ENCODE data around the gene PLA2G4D.

The PLA2G4D gene, protein sequence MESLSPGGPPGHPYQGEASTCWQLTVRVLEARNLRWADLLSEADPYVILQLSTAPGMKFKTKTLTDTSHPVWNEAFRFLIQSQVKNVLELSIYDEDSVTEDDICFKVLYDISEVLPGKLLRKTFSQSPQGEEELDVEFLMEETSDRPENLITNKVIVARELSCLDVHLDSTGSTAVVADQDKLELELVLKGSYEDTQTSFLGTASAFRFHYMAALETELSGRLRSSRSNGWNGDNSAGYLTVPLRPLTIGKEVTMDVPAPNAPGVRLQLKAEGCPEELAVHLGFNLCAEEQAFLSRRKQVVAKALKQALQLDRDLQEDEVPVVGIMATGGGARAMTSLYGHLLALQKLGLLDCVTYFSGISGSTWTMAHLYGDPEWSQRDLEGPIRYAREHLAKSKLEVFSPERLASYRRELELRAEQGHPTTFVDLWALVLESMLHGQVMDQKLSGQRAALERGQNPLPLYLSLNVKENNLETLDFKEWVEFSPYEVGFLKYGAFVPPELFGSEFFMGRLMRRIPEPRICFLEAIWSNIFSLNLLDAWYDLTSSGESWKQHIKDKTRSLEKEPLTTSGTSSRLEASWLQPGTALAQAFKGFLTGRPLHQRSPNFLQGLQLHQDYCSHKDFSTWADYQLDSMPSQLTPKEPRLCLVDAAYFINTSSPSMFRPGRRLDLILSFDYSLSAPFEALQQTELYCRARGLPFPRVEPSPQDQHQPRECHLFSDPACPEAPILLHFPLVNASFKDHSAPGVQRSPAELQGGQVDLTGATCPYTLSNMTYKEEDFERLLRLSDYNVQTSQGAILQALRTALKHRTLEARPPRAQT

GRCh38 chr15:42094512-42094963 lies at the start of gene PLA2G4D:
PLA2G4D (minus strand) TSS chr15:42094562; CDS start chr15:42094459, 103 bp downstream.
- no peak for DNase-seq (ENCODE audit: low read depth in 3 of 3, low spot score in 1 of 3)

DNA sequence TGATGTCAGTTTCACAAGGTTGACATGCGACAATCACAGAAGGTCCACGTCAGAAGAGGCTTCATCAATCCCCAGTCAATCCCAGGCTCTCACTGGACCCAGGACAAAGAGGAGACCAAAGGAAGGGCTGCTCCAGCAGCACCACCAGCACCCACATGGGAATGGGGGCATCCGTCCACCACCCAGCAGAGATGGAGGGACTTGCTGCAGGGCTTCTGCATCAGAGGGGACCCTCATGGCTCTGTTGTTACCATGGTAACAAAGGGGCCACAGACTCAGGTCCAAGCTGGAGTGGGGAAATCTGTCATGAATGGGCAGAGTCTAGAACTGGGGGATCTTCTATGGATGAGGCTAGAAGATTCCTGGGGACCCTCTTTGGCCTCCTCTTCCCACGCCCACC lies 49.0 kb upstream of the PLA2G4D start:
- no peak for DNase-seq (ENCODE audit: low read depth in 3 of 3, low spot score in 1 of 3)

DNA sequence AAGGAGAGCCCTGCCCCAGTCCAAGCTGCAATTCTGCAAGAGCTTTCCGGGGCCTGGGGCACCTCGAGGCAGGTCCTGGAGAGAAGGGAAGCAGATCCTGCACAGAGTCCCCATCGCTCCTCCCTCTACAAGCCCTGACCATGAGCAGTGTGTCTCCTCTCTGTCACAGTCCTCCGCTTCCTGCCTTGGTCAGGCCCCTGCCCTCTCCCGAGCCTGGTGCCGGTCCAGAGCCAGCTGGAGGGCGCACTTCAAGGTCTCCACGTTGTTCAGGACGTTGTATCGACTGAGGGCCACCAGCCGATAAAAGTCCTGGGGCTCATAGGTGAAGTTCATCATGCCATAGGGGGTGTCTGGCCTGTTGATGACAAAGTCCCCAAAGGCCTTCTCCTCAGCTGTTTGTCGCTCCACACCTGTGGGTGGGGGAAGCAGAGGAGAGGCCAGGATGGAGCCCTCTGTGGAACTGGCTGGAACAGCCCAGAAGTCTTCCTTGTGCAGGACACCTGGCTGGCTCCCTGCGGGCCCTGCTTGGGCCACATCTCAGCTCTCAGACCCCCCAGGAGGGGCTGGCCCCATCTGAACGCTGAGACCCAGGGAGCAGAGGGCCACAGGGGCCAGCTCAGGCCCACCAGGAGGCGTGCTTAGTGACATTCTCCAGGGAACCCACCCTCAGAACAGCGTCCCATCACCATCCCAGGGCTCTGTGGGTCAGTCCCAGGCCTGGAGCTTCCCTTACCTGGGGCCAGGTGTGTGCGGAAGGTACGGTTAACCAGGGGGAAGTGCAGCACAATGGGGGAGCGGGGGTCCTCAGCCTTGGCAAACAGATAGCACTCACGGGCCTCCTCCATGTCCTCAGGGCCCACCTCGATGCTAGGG lies 47.7 kb upstream of the PLA2G4D start:
- no peak for DNase-seq (ENCODE audit: low read depth in 3 of 3, low spot score in 1 of 3)

GRCh38 chr15:42141246-42141645 lies 46.9 kb upstream of the PLA2G4D start:
- no peak for DNase-seq (ENCODE audit: low read depth in 3 of 3, low spot score in 1 of 3)

GRCh38 chr15:42140383-42141070 lies 46.2 kb upstream of the PLA2G4D start:
- DNase-seq (ENCODE audit: low read depth in 3 of 3, low spot score in 1 of 3): no peak

DNA sequence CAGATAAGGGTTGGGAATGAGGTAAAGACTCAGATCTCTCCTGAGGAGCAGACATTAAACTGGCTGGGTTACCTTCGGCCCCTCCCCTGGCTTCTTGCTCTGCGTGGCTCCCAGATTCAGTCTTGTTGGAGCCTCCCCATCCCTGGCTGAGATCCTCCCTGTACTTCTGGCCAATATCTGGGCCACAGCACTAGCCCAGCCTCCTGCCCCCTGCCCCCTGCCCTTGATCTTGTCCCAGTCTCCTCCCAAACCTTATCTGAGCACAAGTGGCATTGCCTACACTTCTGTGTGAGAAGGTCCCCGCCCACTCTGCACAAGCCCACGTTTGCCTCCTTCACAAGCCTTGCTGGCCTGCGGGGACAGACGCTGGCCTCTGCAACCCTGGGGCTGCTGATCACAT lies 45.2 kb upstream of the PLA2G4D start:
- no peak for DNase-seq (ENCODE audit: low read depth in 3 of 3, low spot score in 1 of 3)

DNA sequence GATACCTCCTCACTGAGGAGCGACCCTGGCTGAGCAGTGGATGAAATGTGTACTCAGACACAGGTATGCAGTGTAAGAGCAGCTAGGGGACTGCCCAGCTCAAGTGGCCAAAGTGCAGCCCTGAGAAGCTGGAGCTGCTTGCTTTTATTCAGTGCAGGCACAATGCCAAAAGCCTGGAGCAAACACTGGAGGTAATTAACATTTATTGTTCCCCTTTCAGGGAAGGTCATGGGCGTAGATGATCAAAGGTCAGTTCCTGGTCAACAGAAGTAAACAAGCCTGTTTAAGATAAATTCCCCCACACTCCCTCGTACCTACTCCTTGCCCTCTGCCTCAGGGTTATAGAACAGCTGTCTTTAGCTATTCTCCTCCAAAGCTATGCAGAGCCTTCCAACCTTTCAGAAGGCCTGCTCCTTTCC lies 44.6 kb upstream of the PLA2G4D start:
- DNase-seq (ENCODE audit: low read depth in 3 of 3, low spot score in 1 of 3): no peak

- DNase-seq (ENCODE audit: low read depth in 3 of 3, low spot score in 1 of 3): no peak
Measured at GRCh38 chr15:42138411-42138810, 44.0 kb upstream of the PLA2G4D start.

DNA sequence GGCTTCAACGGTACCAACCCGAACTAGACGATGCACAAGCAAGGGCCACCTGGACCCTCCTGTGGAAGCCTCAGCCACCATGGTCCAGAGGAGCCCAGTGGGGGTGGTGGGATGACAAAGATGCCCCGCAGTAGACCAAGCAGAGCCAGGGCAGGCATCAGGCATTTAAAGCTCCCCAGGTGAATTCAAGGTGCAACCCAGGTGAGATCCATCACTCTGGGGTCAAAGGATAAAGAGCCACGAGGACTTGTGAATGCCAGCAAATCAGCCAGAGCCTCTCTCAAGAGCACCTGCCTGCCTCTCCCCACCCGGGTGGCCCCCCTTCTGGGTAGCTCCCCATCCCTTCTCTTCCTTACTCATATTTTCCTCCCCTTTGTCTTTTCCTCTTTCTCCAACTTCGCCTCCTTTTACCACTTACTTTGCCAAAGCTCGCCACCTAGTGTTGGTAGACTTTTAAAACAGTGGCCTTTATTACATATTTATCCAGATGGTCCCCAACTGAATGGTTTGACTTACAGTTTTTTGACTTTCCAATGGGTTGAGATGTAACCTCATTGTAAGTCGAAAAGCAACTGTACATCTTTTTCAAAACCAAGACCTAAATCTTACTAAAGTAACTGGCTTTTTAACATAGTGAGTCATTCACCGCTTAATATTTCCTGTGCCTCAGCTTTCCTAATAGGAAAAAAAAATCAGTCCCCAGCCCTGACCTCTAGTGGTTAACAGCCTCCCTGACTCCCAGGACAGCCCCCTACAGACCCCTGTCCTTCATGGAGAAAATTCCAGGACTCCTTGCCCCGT lies 43.3 kb upstream of the PLA2G4D start:
- DNase-seq (ENCODE audit: low read depth in 3 of 3, low spot score in 1 of 3): no peak

DNA sequence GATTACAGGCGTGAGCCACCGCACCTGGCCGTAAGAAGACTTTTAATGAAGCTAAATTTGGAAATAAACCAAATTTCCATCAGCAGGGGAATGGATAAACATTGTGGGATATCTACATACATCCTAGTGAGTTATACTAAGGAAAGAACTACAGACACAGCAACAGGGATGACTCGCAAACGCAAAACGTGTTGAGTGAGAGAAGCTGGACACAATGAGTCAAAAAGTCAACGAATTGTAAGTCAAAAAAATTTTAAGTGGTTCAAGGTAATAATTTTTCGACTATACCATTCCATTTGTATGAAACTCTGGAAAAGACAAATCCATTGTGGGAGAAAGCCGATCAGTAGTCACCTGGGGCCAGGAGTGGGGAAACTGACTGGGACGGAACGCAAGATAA lies 42.2 kb upstream of the PLA2G4D start:
- no peak for DNase-seq (ENCODE audit: low read depth in 3 of 3, low spot score in 1 of 3)

DNA sequence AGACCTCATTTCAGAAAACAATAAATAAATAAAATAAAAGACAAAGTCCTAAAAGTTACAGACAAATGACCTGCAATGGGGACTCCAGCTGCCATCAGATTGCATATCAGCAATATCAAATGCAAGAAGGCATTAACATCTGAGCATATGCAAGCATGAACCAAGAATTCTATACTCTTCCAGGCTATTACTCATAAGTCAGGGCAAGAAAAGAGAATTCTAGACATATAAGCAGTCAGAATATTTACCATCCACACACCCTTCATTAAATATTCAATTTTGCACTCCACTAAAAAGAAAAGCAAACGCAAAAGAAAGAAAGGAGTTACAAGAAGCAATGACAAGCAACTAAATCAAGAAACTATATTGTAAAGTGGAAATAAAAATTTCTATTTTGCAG lies 41.0 kb upstream of the PLA2G4D start:
- no peak for DNase-seq (ENCODE audit: low read depth in 3 of 3, low spot score in 1 of 3)

DNA sequence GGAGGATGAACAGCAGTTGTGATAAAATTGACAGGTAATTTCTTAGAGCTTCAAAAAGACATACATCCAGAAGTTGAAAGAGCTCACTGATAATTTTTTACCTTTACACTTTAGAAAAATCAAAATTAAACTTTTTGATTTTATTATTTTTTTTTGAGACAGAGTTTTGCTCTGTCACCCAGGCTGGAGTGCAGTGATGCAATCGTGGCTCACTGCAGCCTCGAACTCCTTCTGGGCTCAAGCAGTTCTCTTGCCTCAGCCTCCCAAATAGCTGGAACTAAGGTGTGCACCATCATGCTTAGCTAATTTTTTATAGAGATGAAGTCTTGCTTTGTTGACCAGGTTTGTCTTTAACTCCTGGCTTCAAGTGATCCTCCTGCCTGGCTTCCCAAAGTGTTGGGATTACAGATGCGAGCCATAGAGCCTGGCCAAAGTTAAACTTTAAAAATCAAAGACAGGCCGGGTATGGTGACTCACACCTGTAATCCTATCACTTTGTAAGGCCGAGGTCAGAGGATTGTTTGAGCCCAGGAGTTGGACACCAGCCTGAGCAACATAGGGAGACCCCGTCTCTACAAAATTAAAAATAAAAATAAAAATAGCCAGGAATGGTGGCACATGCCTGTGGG lies 40.4 kb upstream of the PLA2G4D start:
- DNase-seq (ENCODE audit: low read depth in 3 of 3, low spot score in 1 of 3): no peak

DNA sequence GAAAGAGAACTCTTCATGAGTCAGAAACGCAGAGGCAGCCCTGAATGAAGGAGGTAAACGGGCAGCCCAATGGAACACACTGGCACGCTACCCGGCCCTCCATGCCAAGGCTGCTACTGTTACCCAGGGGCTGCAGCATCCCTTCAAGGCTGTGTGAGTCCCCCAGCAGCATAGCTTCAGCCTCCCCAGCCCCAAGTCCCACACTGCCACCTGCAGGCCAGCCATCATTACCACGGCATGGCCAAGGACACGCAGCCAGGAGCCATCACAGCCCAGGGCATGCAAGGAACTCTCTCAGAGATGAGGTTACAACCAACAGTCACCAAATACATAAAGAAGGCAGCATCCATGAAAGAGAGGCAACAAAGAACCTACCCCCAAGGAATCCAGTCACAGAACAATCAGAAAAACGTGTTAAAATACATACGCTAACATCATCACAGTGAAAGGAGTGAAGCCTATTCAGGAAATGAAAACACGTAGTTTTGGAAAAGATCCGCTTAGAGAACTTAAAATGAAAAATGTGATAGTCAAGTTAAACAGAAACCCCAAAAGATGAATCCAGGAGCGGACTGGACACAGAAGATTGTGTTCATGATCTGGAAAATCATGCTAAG lies 39.6 kb upstream of the PLA2G4D start:
- DNase-seq (ENCODE audit: low read depth in 3 of 3, low spot score in 1 of 3): peak in 2 of 3 donors; percentile 5 to 27

DNA sequence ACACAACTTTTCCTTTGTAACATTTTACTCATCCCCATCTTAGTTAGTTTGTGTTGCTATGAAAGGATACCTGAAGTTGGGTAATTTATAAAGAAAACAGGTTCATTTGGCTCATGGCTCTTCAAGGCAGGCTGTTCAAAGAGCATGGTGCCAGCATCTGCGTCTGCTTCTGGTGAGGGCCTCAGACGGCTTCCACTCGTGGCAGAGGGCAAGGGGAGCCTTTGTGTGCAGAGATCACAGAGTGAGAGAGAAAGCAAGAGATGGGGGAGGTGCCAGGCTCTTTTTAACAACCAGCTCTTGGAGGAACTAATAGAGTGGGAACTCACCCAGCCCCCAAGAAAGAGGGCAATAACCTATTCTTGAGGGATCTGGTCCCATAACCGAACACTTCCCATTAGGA lies 39.0 kb upstream of the PLA2G4D start:
- no peak for DNase-seq (ENCODE audit: low read depth in 3 of 3, low spot score in 1 of 3)

DNA sequence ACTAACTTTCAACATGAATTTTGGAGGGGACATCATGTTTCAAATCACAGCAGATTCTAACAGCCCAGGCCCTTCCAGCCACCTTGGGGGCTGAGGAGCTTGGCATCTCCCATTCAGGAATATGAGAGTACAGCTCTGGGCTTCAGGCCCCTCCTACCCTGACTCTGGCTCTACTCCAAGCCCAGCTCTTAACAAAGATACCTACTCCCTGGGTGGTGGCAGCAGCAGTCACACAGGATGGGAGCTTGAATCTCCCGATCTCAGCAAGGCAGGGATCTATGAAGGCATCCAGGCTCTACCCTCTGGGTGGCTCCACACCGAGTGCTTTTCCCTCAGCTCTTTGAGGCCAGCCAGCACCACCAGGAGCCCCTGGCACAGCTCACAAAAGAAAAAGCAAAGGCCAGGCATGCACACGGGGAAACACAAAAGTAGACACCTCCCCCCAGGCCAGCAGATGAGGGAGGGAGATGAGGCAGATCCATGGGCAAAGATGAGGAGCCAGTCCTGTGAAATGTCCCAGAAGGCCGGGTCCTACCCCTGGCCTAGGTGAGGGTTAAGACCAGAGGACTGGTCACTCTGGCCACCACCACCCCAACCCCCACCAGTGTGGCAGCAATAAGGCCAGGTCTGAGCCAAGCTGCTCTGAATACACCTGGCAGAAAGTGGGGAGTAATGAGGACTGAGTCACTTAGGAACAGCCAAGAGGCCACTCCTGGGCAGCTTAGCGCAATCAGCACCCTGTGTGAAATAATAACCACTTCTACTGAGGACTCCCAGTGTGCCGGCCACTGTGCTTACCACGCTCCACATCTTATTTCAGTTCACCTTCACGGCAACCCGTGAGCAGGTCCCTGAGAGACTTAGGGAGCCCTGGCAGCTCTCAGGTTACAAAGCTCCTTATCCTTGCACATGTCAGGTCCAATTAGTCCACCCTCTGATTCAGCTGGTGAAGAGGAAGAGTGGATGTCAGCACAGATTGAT lies 37.8 kb upstream of the PLA2G4D start:
- no peak for DNase-seq (ENCODE audit: low read depth in 3 of 3, low spot score in 1 of 3)

GRCh38 chr15:42131006-42131405 lies 36.6 kb upstream of the PLA2G4D start:
- no peak for DNase-seq (ENCODE audit: low read depth in 3 of 3, low spot score in 1 of 3)

GRCh38 chr15:42130246-42130986 lies 36.1 kb upstream of the PLA2G4D start:
- no peak for DNase-seq (ENCODE audit: low read depth in 3 of 3, low spot score in 1 of 3)
